Endothelial cell of umbilical vein (primary cell): ENCODE data around the gene SPATA6L. TPM values are rescaled to one million over a fixed set of nuclear protein-coding genes. Genes with fewer than 3 reads are reported as not detected.

Experiments used
- BruUV-seq: library from RNA; stranded (reverse); fragments of 400-500 nt; replicated peaks from 2 replicates; lab custom pipeline; 2021; lab: Mats Ljungman, UMichigan
- CTCF ChIA-PET: fragments of 300-600, 350-600 bp; sonication (Branson Sonifier 250); formaldehyde crosslinking; loops from one replicate; lab custom pipeline; 2021; ENCODE audit warnings: antibody characterized with exemption, inconsistent platforms; lab: Charles Lee
- POLR2A ChIA-PET: fragments of 300-600, 350-600 bp; sonication (Branson Sonifier 250); formaldehyde crosslinking; loops from one replicate; lab custom pipeline; 2021; ENCODE audit warnings: antibody characterized with exemption, inconsistent platforms; lab: Charles Lee
- DNase-seq: peaks from one replicate; pipeline ENCODE4 v3.0.0-alpha.2; 2011; ENCODE audit warnings: low read depth, low spot score
- FAIRE-seq: peaks from 2 replicates; lab custom pipeline; 2011; peaks lifted over from hg19 to GRCh38; lab: Jason Lieb, UNC
- H2AFZ ChIP-seq: 2 replicates; pipeline ENCODE4 v1.6.0; 2012; ENCODE audit warnings: low read depth, low read length, control low read depth, inconsistent platforms
- H3K27ac ChIP-seq: 2 replicates; pipeline ENCODE4 v1.5.1; 2011; ENCODE audit warnings: low read depth, mild to moderate bottlenecking, control low read depth, low read length, moderate library complexity; ENCODE audit not compliant: insufficient read depth
- H3K27me3 ChIP-seq, 2 experiments: 2 replicates each; pipeline versions ENCODE4 v1.6.0 to v1.6.1; 2011; ENCODE audit warnings: low read length in 2 of 2, mixed read lengths in 1 of 2; ENCODE audit not compliant: control insufficient read depth in 2 of 2, insufficient read depth in 2 of 2
- H3K36me3 ChIP-seq, 2 experiments: 2 replicates in 1 of 2; 3 replicates in 1 of 2; pipeline ENCODE4 v1.5.1; 2011; ENCODE audit warnings: low read length in 2 of 2, mild to moderate bottlenecking in 1 of 2, moderate library complexity in 1 of 2; ENCODE audit not compliant: control insufficient read depth in 2 of 2, insufficient read depth in 2 of 2; ENCODE audit errors: extremely low read depth in 1 of 2
- H3K4me1 ChIP-seq: 3 replicates; pipeline ENCODE4 v1.5.1; 2011; ENCODE audit warnings: mild to moderate bottlenecking, low read length; ENCODE audit not compliant: control insufficient read depth, insufficient read depth; ENCODE audit errors: extremely low read depth
- H3K4me2 ChIP-seq: 2 replicates; pipeline ENCODE4 v1.6.1; 2011; ENCODE audit warnings: low read length, control low read depth, mixed read lengths; ENCODE audit not compliant: insufficient read depth
- H3K4me3 ChIP-seq, 3 experiments: fragments of 200-600 bp in 1 of 3; sonication (generic), shearing (Covaris generic) in 1 of 3; replicated peaks in 1 of 3; 2 replicates each; pipeline ENCODE4 v1.5.1; 2011 to 2016; ENCODE audit warnings: control low read depth in 3 of 3, low read length in 3 of 3, mild to moderate bottlenecking in 2 of 3, inconsistent platforms in 1 of 3, low read depth in 1 of 3, moderate library complexity in 1 of 3; ENCODE audit not compliant: insufficient read depth in 1 of 3
- H3K79me2 ChIP-seq: 2 replicates; pipeline ENCODE4 v1.6.0; 2012; ENCODE audit warnings: low read length, inconsistent platforms; ENCODE audit not compliant: control insufficient read depth, insufficient read depth
- H3K9ac ChIP-seq: replicated peaks from 2 replicates; pipeline ENCODE3; 2011; ENCODE audit warnings: low read length, control low read depth; ENCODE audit not compliant: insufficient read depth; ENCODE audit errors: extremely low read depth
- H3K9me1 ChIP-seq: replicated peaks from 3 replicates; pipeline ENCODE4 v1.6.0; 2011; ENCODE audit warnings: mild to moderate bottlenecking, low read length; ENCODE audit not compliant: control insufficient read depth, insufficient read depth; ENCODE audit errors: extremely low read depth
- H3K9me3 ChIP-seq: replicated peaks from 2 replicates; pipeline ENCODE4 v1.5.1; 2012; ENCODE audit warnings: low read length, inconsistent platforms; ENCODE audit not compliant: control insufficient read depth, insufficient read depth
- H4K20me1 ChIP-seq: replicated peaks from 2 replicates; pipeline ENCODE3; 2011; ENCODE audit warnings: mild to moderate bottlenecking, low read length; ENCODE audit not compliant: control insufficient read depth, insufficient read depth; ENCODE audit errors: extremely low read depth
- CTCF ChIP-seq, 2 donors: IDR thresholded peaks; 1 replicate in 1 of 2; 2 replicates in 1 of 2; pipeline ENCODE4 v1.5.1; 2011; ENCODE audit warnings: low read length in 2 of 2, mild to moderate bottlenecking in 2 of 2, moderate library complexity in 2 of 2, control low read depth in 1 of 2, inconsistent platforms in 1 of 2, low read depth in 1 of 2; ENCODE audit not compliant: insufficient read depth in 1 of 2; ENCODE audit errors: extremely low read depth in 1 of 2
- EZH2 ChIP-seq: IDR thresholded peaks from 2 replicates; pipeline ENCODE4 v1.6.1; 2012; ENCODE audit warnings: borderline replicate concordance, low read depth, mild to moderate bottlenecking, moderate library complexity, low read length, inconsistent platforms; ENCODE audit not compliant: severe bottlenecking
- FOS ChIP-seq: IDR thresholded peaks from 2 replicates; pipeline ENCODE4 v1.6.1; 2011; ENCODE audit warnings: mild to moderate bottlenecking, low read length, moderate library complexity, borderline replicate concordance; ENCODE audit not compliant: insufficient read depth
- GATA2 ChIP-seq: IDR thresholded peaks from 2 replicates; pipeline ENCODE4 v1.7.0; 2011; ENCODE audit warnings: low read depth, mild to moderate bottlenecking, moderate library complexity, mixed read lengths, low read length; ENCODE audit not compliant: insufficient read length, insufficient read depth
- JUN ChIP-seq: IDR thresholded peaks from 2 replicates; pipeline ENCODE4 v1.6.1; 2011; ENCODE audit warnings: borderline replicate concordance, low read depth; ENCODE audit not compliant: insufficient read length, insufficient read depth
- MAX ChIP-seq: IDR thresholded peaks from 2 replicates; pipeline ENCODE4 v1.6.1; 2011; ENCODE audit not compliant: insufficient read depth, insufficient read length
- MYC ChIP-seq: IDR thresholded peaks from one replicate; pipeline ENCODE4 v1.6.1; 2011; ENCODE audit warnings: mild to moderate bottlenecking, low read depth, low read length
- POLR2A ChIP-seq: IDR thresholded peaks from 2 replicates; pipeline ENCODE4 v1.6.1; 2012; ENCODE audit warnings: low read depth, mild to moderate bottlenecking, control low read depth, low read length
- POLR2AphosphoS5 ChIP-seq: IDR thresholded peaks from 2 replicates; pipeline ENCODE4 v1.6.1; 2012; ENCODE audit warnings: low read depth, mild to moderate bottlenecking, control low read depth, low read length, moderate library complexity; ENCODE audit not compliant: insufficient read depth
- dilution Hi-C: fragments of 300-500 bp; cut with MboI; formaldehyde crosslinking; loops from one replicate; pipeline ENCODE4 v1.15.0; 2019; ENCODE audit warnings: low sequenced_read_pairs; ENCODE audit not compliant: extremely low pct_ligation_motif_present
- intact Hi-C: fragments of 100-400 bp; cut with micrococcal nuclease; formaldehyde crosslinking; loops from one replicate; pipeline ENCODE4 v1.10.0; 2022
- polyA plus RNA-seq, 4 experiments: library from polyadenylated mRNA; depleted of rRNA in 3 of 4; stranded (reverse) in 3 of 4; unstranded in 1 of 4; fragments of >200 nt; gene quantifications; 2 replicates each; pipeline versions ENCODE4 v1.2.1 to v1.2.3, GENCODE V29; 2011 to 2012; ENCODE audit warnings: missing spikeins in 1 of 4
- total RNA-seq: library from RNA; stranded (reverse); gene quantifications from 2 replicates; pipeline ENCODE4 v1.2.3, GENCODE V29; 2021

The SPATA6L gene
- total and polyA plus RNA-seq, 2 donors (not counting 3 experiments of a cell fraction or from before 2014, with no cell fraction given): 0.40 to 1.5 TPM

DNA sequence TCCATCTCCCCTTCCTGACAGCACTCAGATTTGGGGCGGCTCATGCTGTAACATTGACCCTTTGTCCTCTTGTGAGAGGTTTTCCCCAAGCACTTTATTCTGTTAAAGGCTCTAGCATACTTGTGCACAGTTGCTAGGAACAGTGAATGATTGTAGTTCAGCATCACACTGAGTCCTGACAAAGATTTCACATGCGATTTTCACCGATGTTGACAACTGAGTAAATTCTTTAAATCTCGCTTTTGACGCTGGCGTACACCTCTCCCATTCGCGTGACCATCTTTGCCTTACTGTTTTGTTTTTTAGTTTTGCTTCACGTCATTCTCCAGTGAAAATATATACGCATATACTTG is 13.9 kb upstream of the SPATA6L start:
- BruUV-seq: TSS peak; percentile 46
- Histone ChIP-seq H3K9ac (peak overlapping the region; percentile 89), H3K79me2 (peaks cover 22% of the 10 kb centered on the region), H2AFZ (peak overlapping the region; percentile 68), H3K9me1 (no peaks in the 10 kb centered on the region), H3K4me3 (peak overlapping the region; percentile 69 to 84 (median 75)), H3K27me3 (no peaks in the 10 kb centered on the region), H3K36me3 (peaks cover 0 to 3% of the 10 kb centered on the region in 2 experiments), H3K27ac (peak overlapping the region; percentile 71), H4K20me1 (no peaks in the 10 kb centered on the region), H3K9me3 (no peaks in the 10 kb centered on the region), H3K4me2 (peak overlapping the region; percentile 97), H3K4me1 (peaks cover 6% of the 10 kb centered on the region)
- DNase-seq: peak; percentile 58
- TF ChIP-seq EZH2: no peak
- TF ChIP-seq POLR2AphosphoS5: no peak
- no peak for TF ChIP-seq MYC
- TF ChIP-seq GATA2: no peak
- TF ChIP-seq JUN: no peak
- TF ChIP-seq MAX: no peak
- no peak for TF ChIP-seq POLR2A
- TF ChIP-seq FOS: no peak
- TF ChIP-seq CTCF (IDR thresholded peaks at IDR 0.05; ENCODE audit: extremely low read depth in 1 of 2, insufficient read depth in 1 of 2, low read depth in 1 of 2, low read length in 2 of 2): no peak
- dilution Hi-C loops (no loop called here), intact Hi-C loops (no loop called here)
- CTCF ChIA-PET: interaction anchor here (0.9 to 1.0 kb wide), 3 partner anchors 36 to 97 kb away, joined by 3 read pairs; no protein-coding TSS in a partner anchor
- POLR2A ChIA-PET: no interaction called here
- no peak for FAIRE-seq
